NCI-H2196 (cell line): ENCODE data around the gene MRGPRX1.
A peak's percentile ranks its signal among the peaks of the same experiment; 100 is the strongest.
"Not testable (repeated sequence)": the region's sequence is repeated elsewhere in the genome, so short reads cannot be mapped to it uniquely, and the experiment has no call there.

Experiments
- DNase-seq: peaks from one replicate; lab custom pipeline; 2025; ENCODE audit not compliant: unreplicated experiment; lab: John Stamatoyannopoulos, UW

MRGPRX1 gene

DNA sequence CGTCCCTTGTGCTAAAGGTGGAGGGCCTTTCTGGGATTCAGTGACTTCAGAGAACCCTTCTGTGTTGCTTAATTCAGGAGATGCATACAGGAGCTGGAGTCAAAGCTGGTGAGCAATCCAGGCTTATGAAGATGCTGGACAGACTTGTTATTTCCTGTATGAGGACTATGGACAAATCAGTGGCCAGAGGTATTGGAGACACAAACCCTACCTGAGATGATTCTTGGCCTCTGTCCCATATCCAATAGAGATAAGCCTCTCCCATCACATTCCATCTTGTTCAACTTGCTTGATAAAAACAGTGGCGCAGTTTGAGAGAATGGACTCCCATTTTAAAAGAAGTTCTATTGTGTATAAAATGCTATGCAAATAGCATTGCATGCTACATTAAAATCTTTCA lies at the start of gene MRGPRX1:
Gene MRGPRX1, minus strand, starts transcription at position 101 of the 400 bp plus-strand sequence. CDS start 4,630 bp downstream, outside the sequence.
- no peak for DNase-seq

DNA sequence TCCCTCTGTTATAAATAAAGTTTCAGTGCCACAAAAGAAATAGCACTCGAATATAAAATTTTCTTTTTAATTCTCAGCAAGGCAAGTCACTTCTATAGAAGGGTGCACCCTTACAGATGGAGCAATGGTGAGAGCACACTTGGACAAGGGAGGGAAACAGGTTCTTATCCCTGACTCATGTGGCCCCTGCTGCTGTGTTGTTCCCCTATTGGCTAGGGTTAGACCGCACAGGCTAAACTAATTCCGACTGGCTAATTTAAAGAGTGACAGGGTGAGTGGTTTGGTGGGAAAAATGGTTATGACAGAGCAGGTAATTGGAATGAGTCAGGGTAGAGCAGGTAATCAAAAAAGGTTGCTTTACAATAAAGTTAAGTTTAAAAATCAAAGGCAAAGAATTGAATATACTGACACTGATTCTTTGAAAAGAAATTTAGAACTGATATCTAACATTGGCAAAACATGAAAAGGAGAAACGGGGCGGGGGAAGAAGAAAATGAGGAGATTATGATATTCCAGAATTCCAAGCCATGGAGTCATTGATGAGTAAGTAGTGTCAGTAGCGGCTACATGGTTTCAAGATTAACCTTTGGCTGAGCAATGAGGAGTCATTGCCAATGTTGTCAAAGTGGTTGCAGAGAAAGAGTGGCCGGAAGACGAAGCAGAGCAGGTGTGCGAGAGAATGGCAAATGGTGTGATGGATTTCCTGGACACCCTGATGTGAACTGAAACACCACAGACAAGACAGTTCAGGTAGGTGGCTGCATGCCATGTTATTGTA lies 48.4 kb upstream of the MRGPRX1 start:
- DNase-seq, result no peak

DNA sequence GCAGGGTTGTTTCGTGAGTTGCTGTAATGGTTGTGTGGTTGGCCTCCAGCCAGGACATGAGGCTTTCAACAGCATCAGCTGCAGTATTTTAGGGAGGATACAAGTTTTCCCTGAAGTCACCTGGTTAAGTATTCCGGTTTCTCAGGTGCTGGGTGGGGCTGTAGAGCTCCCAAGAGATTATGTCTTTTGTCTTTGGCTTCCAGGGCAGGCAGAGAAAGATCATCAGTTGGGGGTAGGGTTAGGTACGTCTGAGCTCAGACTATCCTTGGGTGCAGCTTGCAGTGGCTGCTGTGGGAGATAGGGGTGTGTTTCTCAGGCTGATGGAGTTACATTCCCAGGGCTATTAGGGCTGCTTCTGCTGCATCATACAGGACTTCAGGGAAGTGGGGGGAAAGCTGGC lies 47.5 kb upstream of the MRGPRX1 start:
- DNase-seq, result no peak

DNA sequence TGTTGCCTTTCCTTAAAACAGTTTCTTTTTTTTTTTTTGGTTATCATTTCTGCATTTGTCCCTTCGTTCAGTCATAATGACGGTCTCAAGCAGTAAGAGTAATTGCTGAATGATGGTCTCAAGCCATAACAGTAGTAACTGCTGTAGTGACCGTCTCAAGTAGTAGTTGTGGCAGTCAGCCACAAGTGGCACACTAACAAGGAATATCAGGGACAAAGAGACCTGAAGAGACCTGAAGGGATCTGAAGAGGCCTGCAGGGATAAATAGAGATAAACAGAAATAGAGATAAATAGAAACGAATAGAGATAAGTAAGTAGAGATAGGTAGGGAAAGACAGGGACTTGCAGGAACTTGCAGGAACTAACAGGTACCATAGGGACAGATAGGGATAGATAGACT lies 42.7 kb upstream of the MRGPRX1 start:
- no peak for DNase-seq

DNA sequence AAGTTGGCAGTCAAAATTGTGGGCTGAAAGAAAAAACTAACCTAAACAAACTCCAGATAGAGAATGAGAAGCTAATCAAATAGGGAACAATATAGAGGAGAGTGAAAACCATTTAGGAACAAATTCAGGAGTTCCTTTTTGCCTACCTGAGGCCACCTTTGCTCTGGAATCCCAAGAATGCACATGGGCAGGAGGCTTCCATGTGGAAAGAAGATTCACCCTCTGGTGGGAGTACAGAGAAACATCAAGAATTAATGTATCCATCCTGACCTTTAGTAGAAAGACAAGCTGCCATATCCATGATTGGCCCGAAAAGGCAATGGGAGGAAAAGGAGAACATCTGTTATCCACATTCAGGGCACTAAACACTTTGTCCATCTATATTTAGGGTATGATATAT lies 35.0 kb upstream of the MRGPRX1 start:
- no peak for DNase-seq

DNA sequence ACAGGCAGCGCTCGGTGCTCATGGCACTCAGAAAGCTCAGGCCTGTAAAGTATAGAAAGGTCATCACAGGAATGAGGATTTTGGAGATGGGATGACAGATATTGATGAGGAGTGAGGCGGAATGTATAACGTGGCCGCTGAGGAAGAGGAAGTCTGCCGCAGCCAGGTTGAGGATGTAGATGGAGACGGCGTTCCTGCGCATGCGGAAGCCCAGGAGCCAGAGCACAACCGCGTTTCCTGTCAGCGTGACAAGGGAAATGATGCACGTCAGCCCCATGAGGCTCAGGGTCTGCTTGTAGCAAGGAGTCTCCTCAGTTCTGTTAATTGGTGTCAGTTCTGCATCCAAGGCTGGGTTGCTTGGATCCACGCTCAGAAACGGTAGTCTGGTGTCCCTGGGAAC lies 33.1 kb upstream of the MRGPRX1 start:
- no peak for DNase-seq

DNA sequence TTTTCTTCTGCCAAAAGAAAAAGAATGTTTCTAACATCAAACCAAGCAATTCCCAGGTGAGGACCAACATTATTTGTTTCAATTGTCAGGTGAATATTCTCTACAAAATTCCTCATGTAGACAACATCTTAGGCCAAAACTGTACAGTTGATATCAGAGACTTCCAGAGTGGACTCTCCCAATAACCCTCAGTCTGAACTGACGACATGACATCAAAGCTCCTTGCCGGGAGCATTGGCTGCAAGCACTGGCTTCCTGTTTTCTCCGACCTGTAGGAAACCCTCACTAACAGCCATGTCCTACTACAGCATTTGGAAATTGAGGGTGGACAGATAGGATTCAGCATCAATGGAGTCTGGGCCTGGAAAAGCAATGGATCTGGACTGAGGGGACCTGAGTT lies 30.5 kb upstream of the MRGPRX1 start:
- no peak for DNase-seq

DNA sequence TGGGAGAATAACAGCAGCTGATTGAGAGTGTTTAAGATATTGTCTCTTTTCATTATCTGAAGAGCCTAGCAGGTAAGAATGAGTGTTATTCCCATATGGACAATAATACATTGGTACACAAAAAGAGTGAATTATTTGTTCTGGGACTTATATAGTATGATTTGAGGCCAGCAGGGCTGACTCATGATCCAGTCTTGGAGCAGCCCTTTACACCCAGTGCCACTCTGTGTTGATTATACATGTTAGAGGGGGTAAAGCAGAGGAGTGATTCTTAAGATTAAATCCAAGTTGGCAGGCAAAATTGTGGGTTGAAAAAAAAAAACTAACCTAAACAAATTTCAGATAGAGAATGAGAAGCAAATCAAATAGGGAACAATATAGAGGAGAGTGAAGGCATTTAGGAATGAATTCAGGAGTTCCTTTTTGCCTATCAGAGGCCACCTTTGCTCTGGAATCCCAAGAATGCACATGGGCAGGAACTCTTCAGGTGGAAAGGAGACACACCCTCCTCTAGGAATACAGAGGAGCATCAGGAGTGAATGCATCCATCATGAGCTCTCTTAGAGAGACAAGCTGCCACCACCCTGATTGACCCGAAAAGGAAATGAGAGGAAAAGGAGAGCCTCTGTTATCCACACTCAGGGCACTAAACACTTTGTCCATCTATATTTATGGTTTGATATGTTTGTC lies 19.2 kb upstream of the MRGPRX1 start:
- DNase-seq, result no peak

DNA sequence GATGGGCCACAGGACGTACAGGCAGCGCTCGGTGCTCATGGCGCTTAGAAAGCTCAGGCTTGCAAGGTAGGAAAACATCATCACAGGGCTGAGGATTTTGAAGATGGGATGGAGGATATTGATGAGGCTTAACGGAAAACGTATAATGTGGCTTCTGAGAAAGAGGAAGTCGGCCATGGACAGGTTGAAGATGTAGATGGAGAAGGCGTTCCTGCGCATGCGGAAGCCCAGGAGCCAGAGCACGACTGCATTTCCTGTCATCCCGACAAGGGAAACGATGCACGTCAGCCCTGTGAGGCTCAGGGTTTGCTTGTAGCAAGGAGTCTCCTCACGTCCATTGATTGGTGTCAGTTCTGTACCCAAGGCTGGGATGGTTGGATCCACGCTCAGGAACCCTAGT lies 17.4 kb upstream of the MRGPRX1 start:
- no peak for DNase-seq

DNA sequence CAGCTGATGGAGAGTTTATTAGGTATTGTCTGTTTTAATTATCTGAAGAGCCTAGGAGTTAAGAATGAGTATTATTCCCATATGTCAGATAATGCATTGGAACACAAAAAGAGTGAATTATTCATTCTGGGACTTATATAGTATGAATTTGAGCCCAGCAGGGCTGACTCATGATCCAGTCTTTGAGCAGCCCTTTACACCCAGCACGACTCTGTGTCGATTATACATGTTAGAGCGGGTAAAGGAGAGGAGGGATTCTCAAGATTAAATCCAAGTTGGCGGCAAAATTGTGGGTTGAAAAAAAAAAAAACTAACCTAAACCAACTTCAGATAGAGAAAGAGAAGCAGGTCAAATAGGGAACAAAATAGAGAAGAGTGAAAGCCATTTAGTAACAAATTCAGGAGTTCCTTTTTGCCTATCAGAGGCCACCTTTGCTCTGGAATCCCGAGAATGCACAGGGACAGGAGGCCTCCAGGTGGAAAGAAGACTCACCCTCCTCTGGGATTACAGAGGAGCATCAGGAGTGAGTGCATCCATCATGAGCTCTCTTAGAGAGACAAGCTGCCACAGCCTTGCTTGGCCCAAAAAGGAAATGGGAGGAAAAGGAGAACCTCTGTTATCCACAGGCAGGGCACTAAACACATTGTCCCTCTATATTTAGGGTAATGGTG lies 3.1 kb downstream of the MRGPRX1 start:
- no peak for DNase-seq

DNA sequence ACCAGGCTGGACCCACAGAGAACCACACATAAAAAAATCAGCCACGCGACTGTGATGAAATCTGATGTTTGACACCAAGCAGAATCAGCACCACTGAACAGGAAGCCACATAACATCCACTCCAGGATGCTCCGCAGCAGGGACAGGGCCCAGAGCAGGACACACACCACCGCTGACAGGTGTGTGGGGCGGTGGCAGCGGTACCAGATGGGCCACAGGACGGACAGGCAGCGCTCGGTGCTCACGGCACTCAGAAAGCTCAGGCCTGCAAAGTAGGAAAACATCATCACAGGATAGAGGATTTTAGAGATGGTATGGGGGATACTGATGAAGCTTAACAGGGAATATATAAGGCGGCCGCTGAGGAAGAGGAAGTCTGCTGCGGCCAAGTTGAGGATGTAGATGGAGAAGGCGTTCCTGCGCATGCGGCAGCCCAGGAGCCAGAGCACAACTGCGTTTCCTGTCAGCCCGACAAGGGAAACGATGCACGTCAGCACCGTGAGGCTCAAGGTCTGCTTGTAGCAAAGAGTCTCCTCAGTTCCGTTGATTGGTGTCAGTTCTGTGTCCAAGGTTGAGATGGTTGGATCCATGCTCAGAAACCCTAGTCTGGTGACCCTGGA lies 4.9 kb downstream of the MRGPRX1 start:
- no peak for DNase-seq

DNA sequence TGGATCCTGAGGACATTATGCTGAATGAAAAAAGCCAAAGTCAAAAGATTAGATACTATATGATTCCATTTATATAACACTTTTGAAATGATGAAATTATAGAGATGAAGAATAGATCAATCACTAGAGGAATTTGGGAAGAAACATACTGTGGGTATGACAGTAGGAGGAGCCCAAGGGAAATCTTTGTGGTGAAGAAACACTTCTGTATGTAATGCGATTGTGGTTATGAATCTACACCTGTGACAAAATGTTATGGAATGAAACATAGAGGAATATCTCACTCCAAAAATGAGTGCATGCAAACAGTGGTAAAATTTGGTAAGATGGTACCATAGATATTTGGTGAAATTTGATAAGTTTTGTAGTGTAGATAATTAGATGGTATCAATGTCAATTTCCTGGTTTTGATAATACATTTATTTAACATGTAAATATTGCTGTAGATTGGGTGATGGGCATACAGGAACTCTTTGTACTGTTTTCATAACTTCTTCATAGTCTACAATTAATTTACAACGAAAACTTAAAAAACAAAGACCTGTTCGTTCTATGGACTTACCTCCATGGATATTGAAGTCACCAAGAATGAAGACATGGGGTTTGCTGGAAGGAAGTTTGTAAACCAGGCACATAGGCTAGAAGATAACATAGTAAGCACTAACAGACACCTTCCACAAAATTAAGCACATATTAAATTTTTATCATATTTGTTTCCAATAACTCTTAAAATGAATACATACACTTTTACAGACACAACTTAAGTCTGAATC lies 11.5 kb downstream of the MRGPRX1 start:
- no peak for DNase-seq

DNA sequence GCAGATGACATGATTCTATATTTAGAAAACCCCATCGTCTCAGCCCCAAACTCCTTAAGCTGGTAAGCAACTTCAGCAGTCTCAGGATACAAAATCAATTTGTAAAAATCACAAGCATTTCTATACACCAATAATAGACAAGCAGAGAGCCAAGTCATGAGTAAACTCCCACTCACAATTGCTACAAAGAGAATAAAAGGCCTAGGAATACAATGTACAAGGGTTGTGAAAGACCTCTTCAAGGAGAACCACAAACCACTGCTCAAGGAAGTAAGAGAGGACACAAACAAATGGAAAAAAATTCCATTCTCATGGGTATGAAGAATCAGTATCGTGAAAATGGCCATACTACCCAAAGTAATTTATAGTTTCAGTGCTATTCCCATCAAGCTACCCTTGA lies 13.8 kb downstream of the MRGPRX1 start:
- not testable (repeated sequence) for DNase-seq

DNA sequence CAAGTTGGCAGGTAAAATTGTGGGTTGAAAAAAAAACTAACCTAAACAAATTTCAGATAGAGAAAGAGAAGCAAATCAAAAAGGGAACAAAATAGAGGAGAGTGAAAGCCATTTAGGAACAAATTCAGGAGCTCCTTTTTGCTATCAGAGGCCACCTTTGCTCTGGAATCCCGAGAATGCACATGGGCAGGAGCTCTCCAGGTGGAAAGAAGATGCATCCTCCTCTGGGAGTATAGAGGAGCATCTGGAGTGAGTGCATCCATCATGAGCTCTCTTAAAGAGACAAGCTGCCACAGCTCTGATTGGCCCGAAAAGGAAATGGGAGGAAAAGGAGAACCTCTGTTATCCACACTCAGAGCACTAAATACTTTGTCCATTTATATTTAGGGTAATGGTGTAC lies 26.3 kb downstream of the MRGPRX1 start:
- DNase-seq, result no peak

DNA sequence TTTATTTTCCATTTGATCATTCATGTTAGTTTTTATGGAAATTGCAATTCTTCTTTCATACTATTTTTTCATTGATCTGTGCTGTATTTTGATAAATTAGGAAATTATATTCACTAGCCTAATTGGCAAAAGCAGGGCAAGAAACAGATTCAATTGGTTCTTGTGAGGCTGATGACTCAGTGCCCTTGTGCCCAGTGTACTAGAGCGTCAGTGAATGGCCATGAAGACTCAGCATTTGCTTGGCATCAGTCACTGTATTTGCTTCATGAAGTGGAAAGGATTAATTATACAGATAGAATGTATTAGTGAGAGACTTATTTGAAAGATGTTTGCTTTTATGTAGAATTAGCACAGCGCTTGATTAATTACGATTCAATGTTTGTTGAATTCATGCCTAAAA lies 31.8 kb downstream of the MRGPRX1 start:
- no peak for DNase-seq

DNA sequence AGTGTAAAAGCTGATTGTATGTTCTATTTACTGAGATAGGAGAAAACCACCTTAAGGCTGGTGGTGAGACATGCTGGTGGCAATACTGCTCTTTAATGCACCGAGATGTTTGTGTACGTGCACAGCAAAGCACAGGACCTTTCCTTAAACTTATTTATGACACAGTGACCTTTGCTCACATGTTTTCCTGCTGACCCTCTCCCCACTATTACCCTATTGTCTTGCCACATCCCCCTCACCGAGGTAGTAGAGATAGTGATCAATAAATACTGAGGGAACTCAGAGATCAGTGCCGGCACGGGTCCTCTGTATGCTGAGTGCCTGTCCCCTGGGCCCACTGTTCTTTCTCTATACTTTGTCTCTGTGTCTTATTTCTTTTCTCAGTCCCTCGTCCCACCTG lies 38.6 kb downstream of the MRGPRX1 start:
- not testable (repeated sequence) for DNase-seq

DNA sequence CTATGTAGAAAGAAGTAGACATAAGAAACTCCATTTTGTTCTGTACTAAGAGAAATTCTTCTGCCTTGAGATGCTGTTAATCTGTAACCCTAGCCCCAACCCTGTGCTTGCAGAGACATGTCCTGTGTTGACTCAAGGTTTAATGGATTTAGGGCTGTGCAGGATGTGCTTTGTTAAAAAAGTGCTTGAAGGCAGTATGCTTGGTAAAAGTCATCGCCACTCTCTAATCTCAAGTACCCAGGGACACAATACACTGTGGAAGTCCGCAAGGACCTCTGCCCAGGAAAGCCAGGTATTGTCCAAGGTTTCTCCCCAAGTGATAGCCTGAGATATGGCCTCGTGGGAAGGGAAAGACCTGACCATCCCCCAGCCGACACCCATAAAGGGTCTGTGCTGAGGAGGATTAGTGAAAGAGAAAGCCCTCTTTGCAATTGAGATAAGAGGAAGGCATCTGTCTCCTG lies 39.0 kb downstream of the MRGPRX1 start:
- peak; percentile 7 for DNase-seq

DNA sequence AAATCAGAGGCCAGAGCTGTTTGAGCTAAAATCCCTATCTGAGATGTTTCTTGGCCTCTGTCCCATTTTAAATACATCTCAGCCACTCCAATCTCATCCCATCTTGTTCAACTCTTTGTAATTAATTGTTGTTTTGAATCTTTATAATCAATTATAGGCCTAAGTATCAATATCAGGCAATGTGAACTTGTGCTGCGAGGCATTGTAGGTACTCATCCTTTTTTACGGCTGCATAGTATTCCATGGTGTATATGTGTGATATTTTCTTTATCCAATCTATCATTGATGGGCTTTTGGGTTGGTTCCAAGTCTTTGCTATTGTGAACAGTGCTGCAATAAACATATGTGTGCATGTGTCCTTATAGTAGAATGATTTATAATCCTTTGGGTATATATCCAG lies 47.5 kb downstream of the MRGPRX1 start:
- not testable (repeated sequence) for DNase-seq

DNA sequence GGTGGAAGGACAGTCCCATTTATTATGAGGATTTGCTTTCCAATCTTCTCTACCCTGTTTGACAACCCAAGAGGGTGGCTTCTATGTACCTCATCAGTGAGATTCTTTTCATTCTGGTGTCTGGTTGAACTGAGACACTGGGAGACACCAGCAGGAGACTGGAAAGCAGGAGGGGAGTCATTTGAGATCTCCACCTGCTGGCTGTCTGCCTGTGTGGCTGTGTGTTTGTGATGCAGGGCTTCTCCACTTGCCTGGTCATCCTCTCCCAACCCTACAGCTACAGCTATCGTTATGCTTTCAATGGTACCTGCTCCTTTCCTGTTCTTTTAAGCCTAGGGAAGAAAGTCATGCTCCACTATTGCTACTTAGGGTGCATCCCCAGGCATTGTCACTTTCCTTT lies 48.6 kb downstream of the MRGPRX1 start:
- no peak for DNase-seq
